ENCODE measurements around the gene C16orf96. TPM values are rescaled to one million over a fixed set of nuclear protein-coding genes. Genes with fewer than 3 reads are reported as not detected.

Gene C16orf96
- total and polyA plus RNA-seq, 2 of the 13 experiments (the other 11 are each of a cell fraction or from before 2014, with no cell fraction given) = 0.03 TPM; not detected in 1

DNA sequence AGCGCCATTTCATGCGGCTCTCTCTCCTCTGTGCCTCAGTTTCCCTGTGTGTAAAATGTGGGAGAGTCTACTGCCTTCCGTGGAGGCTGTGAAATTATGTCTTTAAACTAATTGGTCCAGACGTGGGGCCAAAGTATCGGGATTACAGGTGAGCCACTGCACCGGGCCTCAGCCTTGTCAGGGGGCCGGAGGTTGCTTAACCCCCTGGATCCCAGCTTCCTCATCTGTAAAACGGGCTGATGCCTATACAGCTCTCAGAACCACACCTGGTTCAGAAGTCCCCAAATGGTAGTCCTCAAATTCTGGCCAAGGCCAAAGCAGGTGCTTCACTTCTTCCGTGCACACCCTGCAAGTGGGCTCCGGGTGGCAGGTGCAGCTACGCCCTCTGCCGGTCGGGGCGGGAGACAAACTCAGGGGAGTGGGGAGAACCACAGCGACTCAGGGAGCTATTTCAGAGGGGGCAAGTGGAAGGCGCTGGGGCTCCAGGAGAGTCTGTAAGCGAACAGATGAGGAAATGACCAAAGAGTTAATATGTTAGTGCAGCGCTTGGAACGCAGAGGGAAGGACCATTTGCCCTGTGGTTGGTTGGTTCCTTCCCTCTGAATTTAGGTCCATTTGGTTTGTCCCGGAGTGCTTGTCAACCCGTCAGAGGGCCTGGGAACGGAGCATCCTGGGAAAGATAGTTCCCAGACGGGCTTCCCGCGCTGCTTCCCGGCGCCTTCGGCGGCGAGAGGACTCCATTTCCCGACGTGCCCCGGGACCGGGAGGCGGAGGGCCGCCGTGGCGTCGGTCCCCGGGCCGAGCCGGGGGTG is 68.1 kb downstream of the C16orf96 start, which contains the start of gene MGRN1 (continued):
- TF ChIP-seq, protein P1, sequence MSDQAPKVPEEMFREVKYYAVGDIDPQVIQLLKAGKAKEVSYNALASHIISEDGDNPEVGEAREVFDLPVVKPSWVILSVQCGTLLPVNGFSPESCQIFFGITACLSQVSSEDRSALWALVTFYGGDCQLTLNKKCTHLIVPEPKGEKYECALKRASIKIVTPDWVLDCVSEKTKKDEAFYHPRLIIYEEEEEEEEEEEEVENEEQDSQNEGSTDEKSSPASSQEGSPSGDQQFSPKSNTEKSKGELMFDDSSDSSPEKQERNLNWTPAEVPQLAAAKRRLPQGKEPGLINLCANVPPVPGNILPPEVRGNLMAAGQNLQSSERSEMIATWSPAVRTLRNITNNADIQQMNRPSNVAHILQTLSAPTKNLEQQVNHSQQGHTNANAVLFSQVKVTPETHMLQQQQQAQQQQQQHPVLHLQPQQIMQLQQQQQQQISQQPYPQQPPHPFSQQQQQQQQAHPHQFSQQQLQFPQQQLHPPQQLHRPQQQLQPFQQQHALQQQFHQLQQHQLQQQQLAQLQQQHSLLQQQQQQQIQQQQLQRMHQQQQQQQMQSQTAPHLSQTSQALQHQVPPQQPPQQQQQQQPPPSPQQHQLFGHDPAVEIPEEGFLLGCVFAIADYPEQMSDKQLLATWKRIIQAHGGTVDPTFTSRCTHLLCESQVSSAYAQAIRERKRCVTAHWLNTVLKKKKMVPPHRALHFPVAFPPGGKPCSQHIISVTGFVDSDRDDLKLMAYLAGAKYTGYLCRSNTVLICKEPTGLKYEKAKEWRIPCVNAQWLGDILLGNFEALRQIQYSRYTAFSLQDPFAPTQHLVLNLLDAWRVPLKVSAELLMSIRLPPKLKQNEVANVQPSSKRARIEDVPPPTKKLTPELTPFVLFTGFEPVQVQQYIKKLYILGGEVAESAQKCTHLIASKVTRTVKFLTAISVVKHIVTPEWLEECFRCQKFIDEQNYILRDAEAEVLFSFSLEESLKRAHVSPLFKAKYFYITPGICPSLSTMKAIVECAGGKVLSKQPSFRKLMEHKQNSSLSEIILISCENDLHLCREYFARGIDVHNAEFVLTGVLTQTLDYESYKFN (CRISPR knock-in tag; conservative IDR thresholded peaks at IDR 0.05) = no peak; the same call in 1 of the 2 replicates
- no peak for TF ChIP-seq SALL2 (CRISPR knock-in tag; IDR thresholded peaks at IDR 0.05)
- TF ChIP-seq ZNF333 (CRISPR knock-in tag; IDR thresholded peaks at IDR 0.05; ENCODE audit: borderline replicate concordance) = 0 out of 2 replicates have a peak, but pooled peaks have one; percentile 59
- no peak for TF ChIP-seq JUNB (CRISPR knock-in tag; IDR thresholded peaks at IDR 0.05; ENCODE audit: borderline replicate concordance)
- 0 out of 2 replicates have a peak, but pooled peaks have one; percentile 41 for TF ChIP-seq ZSCAN12 (CRISPR knock-in tag; IDR thresholded peaks at IDR 0.05)
- TF ChIP-seq, protein P2, sequence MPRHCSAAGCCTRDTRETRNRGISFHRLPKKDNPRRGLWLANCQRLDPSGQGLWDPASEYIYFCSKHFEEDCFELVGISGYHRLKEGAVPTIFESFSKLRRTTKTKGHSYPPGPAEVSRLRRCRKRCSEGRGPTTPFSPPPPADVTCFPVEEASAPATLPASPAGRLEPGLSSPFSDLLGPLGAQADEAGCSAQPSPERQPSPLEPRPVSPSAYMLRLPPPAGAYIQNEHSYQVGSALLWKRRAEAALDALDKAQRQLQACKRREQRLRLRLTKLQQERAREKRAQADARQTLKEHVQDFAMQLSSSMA (CRISPR knock-in tag; IDR thresholded peaks at IDR 0.05) = no peak
- TF ChIP-seq CC2D1A (CRISPR knock-in tag; IDR thresholded peaks at IDR 0.05) = no peak
- peak; percentile 36 for TF ChIP-seq ZNF629 (CRISPR knock-in tag; conservative IDR thresholded peaks at IDR 0.05)
- TF ChIP-seq, protein P3, sequence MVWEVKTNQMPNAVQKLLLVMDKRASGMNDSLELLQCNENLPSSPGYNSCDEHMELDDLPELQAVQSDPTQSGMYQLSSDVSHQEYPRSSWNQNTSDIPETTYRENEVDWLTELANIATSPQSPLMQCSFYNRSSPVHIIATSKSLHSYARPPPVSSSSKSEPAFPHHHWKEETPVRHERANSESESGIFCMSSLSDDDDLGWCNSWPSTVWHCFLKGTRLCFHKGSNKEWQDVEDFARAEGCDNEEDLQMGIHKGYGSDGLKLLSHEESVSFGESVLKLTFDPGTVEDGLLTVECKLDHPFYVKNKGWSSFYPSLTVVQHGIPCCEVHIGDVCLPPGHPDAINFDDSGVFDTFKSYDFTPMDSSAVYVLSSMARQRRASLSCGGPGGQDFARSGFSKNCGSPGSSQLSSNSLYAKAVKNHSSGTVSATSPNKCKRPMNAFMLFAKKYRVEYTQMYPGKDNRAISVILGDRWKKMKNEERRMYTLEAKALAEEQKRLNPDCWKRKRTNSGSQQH (CRISPR knock-in tag; IDR thresholded peaks at IDR 0.05; ENCODE audit: low read depth) = no peak
- TF ChIP-seq, protein P4, sequence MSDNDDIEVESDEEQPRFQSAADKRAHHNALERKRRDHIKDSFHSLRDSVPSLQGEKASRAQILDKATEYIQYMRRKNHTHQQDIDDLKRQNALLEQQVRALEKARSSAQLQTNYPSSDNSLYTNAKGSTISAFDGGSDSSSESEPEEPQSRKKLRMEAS (IDR thresholded peaks at IDR 0.05) = peak; percentile 77
- no peak for TF ChIP-seq HNRNPLL (IDR thresholded peaks at IDR 0.05; ENCODE audit: low read depth, low read length, poor library complexity, severe bottlenecking)
- peak; percentile 20; the same call in 1 of the 2 replicates for TF ChIP-seq FOXK1 (CRISPR knock-in tag; IDR thresholded peaks at IDR 0.05; ENCODE audit: borderline replicate concordance, low read depth)
- TF ChIP-seq NFRKB (IDR thresholded peaks at IDR 0.05) = no peak
- no peak for TF ChIP-seq ZNF256 (CRISPR knock-in tag; conservative IDR thresholded peaks at IDR 0.05)
- no peak for TF ChIP-seq ZNF781 (CRISPR knock-in tag; IDR thresholded peaks at IDR 0.05; ENCODE audit: borderline replicate concordance, not compliant biosample characterization)
- TF ChIP-seq SAP130 (CRISPR knock-in tag; IDR thresholded peaks at IDR 0.05; ENCODE audit: low read depth) = peak; percentile 58
- TF ChIP-seq ZMYM2 (CRISPR knock-in tag; IDR thresholded peaks at IDR 0.05) = peak; percentile 98
- no peak for TF ChIP-seq ZNF367 (CRISPR knock-in tag; IDR thresholded peaks at IDR 0.05; ENCODE audit: borderline replicate concordance)
- peak; percentile 70; the same call in 1 of the 2 replicates for TF ChIP-seq ZNF225 (CRISPR knock-in tag; IDR thresholded peaks at IDR 0.05)

All from HepG2 (cell line).